Lower lobe of right lung (tissue), 2 donors: ENCODE measurements around the gene DYDC1. TPM values are rescaled to one million over a fixed set of nuclear protein-coding genes. Genes with fewer than 3 reads are reported as not detected.

ENCODE experiments used
- ATAC-seq, 2 donors: fragments of 200-7000 bp; cut with Tn5 transposase; one replicate each; pipeline ENCODE4 v1.9.1; 2020 to 2022; ENCODE audit warnings: mild to moderate bottlenecking in 2 of 2, moderate library complexity in 2 of 2
- DNase-seq: peaks from one replicate; pipeline ENCODE4 v3.0.0-alpha.2; 2020
- H3K27ac ChIP-seq: fragments of 200-600 bp; one replicate; pipeline ENCODE4 v1.8.0; 2022
- H3K27me3 ChIP-seq: fragments of 200-600 bp; one replicate; pipeline ENCODE4 v1.8.0; 2022; ENCODE audit warnings: low read depth
- H3K36me3 ChIP-seq: fragments of 200-600 bp; one replicate; pipeline ENCODE4 v1.8.0; 2022; ENCODE audit warnings: mild to moderate bottlenecking
- H3K4me1 ChIP-seq: fragments of 200-600 bp; one replicate; pipeline ENCODE4 v1.8.0; 2022
- H3K4me3 ChIP-seq: fragments of 200-600 bp; one replicate; pipeline ENCODE4 v1.8.0; 2022; ENCODE audit warnings: mild to moderate bottlenecking
- H3K9me3 ChIP-seq: fragments of 200-600 bp; one replicate; pipeline ENCODE4 v1.8.0; 2022
- intact Hi-C: fragments of 100-400 bp; cut with DNase I; formaldehyde crosslinking; loops from one replicate; pipeline ENCODE4 v1.11.0; 2022
- total RNA-seq: library from RNA; stranded (reverse); fragmentation: NEBNext Ultra II Directional; extraction: Animal tissue kit (Norgen Biotek cat#: 25700); gene quantifications from one replicate; pipeline ENCODE4 v1.2.1, GENCODE V29; 2021
- TF ChIP-seq, protein P1 (sequence below): fragments of 200-600 bp; IDR thresholded peaks from one replicate; pipeline ENCODE4 v1.8.0; 2022; ENCODE audit warnings: antibody characterized with exemption, mild to moderate bottlenecking
- donor health status: DM: no; HTN: yes; CAD: no; lungs with severe emphysema.

The DYDC1 gene
- total RNA-seq, 1 donor from 2014 or later: 0.77 TPM

DNA sequence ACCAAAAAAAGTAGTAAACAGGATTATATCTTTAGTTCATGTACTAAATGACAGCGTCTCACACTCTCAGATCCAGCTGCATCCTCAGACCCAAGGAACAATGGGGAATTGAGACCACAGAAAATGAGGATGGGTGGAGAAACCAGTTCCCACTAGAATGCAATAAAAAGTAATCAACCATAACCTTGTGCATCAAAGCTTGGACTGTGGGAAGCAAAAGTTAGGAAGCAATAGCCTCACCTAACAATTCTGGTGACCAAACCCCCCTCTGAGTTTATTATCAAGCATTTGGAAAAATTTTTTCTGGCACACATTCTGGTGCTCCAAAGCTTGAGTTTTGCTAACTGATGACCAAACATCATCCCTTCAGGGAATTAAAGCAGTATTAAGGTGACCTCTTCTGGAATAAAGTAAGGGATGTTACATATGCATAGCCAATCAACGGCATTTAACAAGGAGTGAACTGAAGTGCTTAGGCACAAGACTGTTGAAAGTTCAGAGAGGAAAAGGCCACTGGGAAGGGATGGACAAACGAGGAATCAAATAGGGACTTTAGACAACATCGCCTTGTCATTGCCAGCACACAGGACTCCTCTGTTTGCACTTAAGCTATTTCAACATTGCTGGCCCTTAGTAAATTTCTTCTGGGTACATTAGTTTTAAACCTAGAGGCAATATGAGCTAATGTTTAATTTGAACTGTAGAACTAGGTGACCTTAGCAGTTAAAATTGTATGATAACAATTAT is 65.9 kb downstream of the DYDC1 start:
- H3K27ac ChIP-seq: no peak overlapping the region
- ATAC-seq: no peak
- intact Hi-C loops: no loop called here

DNA sequence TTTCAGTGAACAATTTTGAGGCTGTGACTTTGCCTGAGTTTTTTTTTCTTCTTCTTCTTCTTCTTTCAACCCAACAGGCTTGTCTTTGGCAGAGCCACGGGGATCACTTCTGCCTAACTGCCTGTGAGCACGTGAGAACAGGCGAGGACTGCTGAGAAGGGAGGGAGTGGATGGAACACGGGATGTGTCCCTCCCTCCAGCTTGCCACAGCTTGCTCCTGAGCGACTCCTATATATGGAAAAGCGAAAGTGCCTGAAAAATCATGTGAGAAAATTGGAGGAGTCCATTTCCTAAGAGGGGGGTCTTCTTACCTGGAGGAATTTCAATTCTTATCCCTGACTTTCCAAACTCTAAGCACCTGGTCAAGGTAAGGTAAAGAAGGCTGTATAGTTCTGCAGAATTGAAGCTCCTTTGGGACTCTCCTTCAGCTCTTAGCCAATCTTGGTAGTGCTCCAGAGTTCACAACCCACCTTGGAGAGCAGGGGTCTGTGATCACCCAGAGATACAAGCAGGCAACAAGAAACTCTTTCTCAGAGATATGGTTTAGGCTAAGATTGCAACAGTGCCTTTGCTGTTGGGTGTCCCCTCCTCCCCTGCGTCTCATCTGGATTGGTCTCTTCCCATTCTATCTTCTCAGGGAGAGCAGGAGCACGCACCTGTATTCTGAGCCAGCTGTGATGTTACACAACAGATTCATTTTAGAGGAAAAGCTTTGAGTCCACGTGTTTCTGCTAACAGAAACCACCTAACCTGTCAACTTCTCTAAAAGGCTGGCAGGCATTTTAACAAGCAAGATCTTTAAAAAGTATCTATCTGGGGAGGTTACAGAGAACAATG is 66.9 kb downstream of the DYDC1 start, which contains the start of gene MAT1A:
Gene MAT1A (minus strand): TSS at position 208 of the 837 bp plus-strand sequence. CDS start 235 bp downstream, outside the sequence.
- H3K4me1 ChIP-seq: no peaks in the 10 kb centered on the region
- no peaks in the 10 kb centered on the region for H3K27me3 ChIP-seq
- intact Hi-C loops: no loop called here
- H3K4me3 ChIP-seq: no peak within 1 kb of the TSS
- DNase-seq (no peak), ATAC-seq (peak in 1 of 2 donors; percentile 26)
- H3K9me3 ChIP-seq: no peaks in the 10 kb centered on the region
- TF ChIP-seq, protein P1, sequence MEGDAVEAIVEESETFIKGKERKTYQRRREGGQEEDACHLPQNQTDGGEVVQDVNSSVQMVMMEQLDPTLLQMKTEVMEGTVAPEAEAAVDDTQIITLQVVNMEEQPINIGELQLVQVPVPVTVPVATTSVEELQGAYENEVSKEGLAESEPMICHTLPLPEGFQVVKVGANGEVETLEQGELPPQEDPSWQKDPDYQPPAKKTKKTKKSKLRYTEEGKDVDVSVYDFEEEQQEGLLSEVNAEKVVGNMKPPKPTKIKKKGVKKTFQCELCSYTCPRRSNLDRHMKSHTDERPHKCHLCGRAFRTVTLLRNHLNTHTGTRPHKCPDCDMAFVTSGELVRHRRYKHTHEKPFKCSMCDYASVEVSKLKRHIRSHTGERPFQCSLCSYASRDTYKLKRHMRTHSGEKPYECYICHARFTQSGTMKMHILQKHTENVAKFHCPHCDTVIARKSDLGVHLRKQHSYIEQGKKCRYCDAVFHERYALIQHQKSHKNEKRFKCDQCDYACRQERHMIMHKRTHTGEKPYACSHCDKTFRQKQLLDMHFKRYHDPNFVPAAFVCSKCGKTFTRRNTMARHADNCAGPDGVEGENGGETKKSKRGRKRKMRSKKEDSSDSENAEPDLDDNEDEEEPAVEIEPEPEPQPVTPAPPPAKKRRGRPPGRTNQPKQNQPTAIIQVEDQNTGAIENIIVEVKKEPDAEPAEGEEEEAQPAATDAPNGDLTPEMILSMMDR: no peak
- no peak within 1 kb of the TSS for H3K27ac ChIP-seq
- no peaks in the 10 kb centered on the region for H3K36me3 ChIP-seq

More for the DNA sequence above, 65.9 kb downstream of the DYDC1 start:
- Histone ChIP-seq H3K9me3 (no peaks in the 10 kb centered on the region), H3K4me1 (no peaks in the 10 kb centered on the region), H3K27me3 (no peaks in the 10 kb centered on the region), H3K4me3 (no peak overlapping the region), H3K36me3 (no peaks in the 10 kb centered on the region)
- TF ChIP-seq, protein P1: no peak
- DNase-seq: no peak

DNA sequence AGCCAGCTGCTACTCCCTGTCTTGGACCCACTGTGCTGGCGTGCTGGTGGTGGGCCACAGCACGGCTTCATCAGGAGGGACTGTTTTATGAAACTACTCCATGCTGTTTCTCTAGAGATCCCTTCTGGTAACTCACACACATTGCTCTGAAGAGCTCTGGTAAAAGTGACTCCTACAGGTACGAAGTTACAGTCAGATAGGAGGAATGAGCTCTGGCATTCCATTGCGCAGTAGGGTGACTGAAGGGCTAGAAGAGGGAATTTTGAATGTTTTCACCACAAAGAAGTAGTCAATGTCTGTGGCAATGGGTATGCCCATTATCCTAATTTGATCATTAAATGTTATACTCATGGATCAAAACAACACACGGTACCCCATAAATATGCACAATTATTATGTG is 67.7 kb downstream of the DYDC1 start:
- no peaks in the 10 kb centered on the region for H3K36me3 ChIP-seq
- no peak for DNase-seq
- H3K4me3 ChIP-seq: no peak overlapping the region
- no peaks in the 10 kb centered on the region for H3K27me3 ChIP-seq
- H3K4me1 ChIP-seq: no peaks in the 10 kb centered on the region
- no peaks in the 10 kb centered on the region for H3K9me3 ChIP-seq
- TF ChIP-seq, protein P1: no peak
- intact Hi-C loops: no loop called here
- no peak overlapping the region for H3K27ac ChIP-seq
- ATAC-seq: no peak

Other genes with a start within 250 kb of the DYDC1 start
- 38.0 TPM for gene PLAC9, start 224.0 kb downstream of the DYDC1 start, total RNA-seq
- 306 TPM for gene ANXA11, start 151.2 kb downstream of the DYDC1 start, total RNA-seq
- 1.0 TPM for gene MAT1A, start 67.1 kb downstream of the DYDC1 start, total RNA-seq
- 4.2 TPM for gene DYDC2, start within 50 bp of the DYDC1 start, total RNA-seq
- gene PRXL2A, start 51.8 kb upstream of the DYDC1 start, total RNA-seq: 33.3 TPM
- gene TSPAN14, start 97.6 kb upstream of the DYDC1 start, total RNA-seq: 169 TPM
- gene SH2D4B, start 181.1 kb upstream of the DYDC1 start, total RNA-seq: 1.4 TPM